Fibroblast of lung (primary cell): ENCODE data around the gene INTS1. TPM values are rescaled to one million over a fixed set of nuclear protein-coding genes. Genes with fewer than 3 reads are reported as not detected.

Source experiments
- DNase-seq, 2 donors: peaks; one replicate each; pipeline versions ENCODE4 v3.0.0 to v3.0.0-alpha.2; 2010; ENCODE audit warnings: low read depth in 2 of 2
- H2AFZ ChIP-seq: 2 replicates; pipeline ENCODE4 v1.5.1; 2012; ENCODE audit warnings: low read length, control low read depth, inconsistent platforms
- H3K27ac ChIP-seq: 2 replicates; pipeline ENCODE4 v1.5.1; 2011; ENCODE audit warnings: low read length, control low read depth; ENCODE audit not compliant: insufficient read depth
- H3K27me3 ChIP-seq: 2 replicates; pipeline ENCODE4 v1.5.1; 2011; ENCODE audit warnings: mild to moderate bottlenecking, low read length; ENCODE audit not compliant: control insufficient read depth, insufficient read depth
- H3K36me3 ChIP-seq: 2 replicates; pipeline ENCODE4 v1.5.1; 2011; ENCODE audit warnings: low read length; ENCODE audit not compliant: control insufficient read depth, insufficient read depth
- H3K4me1 ChIP-seq: 2 replicates; pipeline ENCODE4 v1.5.1; 2011; ENCODE audit warnings: low read length; ENCODE audit not compliant: control insufficient read depth, insufficient read depth; ENCODE audit errors: extremely low read depth
- H3K4me2 ChIP-seq: 2 replicates; pipeline ENCODE4 v1.5.1; 2011; ENCODE audit warnings: low read length, control low read depth; ENCODE audit not compliant: insufficient read depth; ENCODE audit errors: extremely low read depth
- H3K4me3 ChIP-seq, 4 experiments: fragments of 200-600 bp in 1 of 4; sonication (generic) in 1 of 4; replicated peaks in 1 of 4; 2 replicates each; pipeline ENCODE4 v1.5.1; 2011 to 2016; ENCODE audit warnings: low read length in 4 of 4, low read depth in 3 of 4, mild to moderate bottlenecking in 3 of 4, control low read depth in 2 of 4, inconsistent platforms in 1 of 4, mixed read lengths in 1 of 4; ENCODE audit not compliant: insufficient read depth in 1 of 4; ENCODE audit errors: control extremely low read depth in 1 of 4
- H3K79me2 ChIP-seq: 2 replicates; pipeline ENCODE4 v1.5.1; 2012; ENCODE audit warnings: mild to moderate bottlenecking, low read length, inconsistent platforms; ENCODE audit not compliant: control insufficient read depth, insufficient read depth
- H3K9ac ChIP-seq: 2 replicates; pipeline ENCODE4 v1.5.1; 2011; ENCODE audit warnings: mild to moderate bottlenecking, low read length, control low read depth; ENCODE audit not compliant: insufficient read depth
- H3K9me3 ChIP-seq: 2 replicates; pipeline ENCODE4 v1.5.1; 2012; ENCODE audit warnings: low read depth, low read length; ENCODE audit not compliant: control insufficient read depth, insufficient read depth
- H4K20me1 ChIP-seq: 2 replicates; pipeline ENCODE4 v1.5.1; 2011; ENCODE audit warnings: low read length; ENCODE audit not compliant: control insufficient read depth, insufficient read depth; ENCODE audit errors: extremely low read depth
- EZH2 ChIP-seq: IDR thresholded peaks from 2 replicates; pipeline ENCODE4 v1.5.1; 2012; ENCODE audit warnings: low read length, control low read depth, mild to moderate bottlenecking; ENCODE audit errors: missing control alignments
- polyA plus RNA-seq, 2 donors: library from polyadenylated mRNA; depleted of rRNA in 1 of 2; stranded (reverse) in 1 of 2; unstranded in 1 of 2; fragments of >200 nt; gene quantifications; 2 replicates each; pipeline ENCODE4 v1.2.1, GENCODE V29; 2011 to 2012; ENCODE audit warnings: missing spikeins in 1 of 2
- total RNA-seq: library from RNA; depleted of rRNA; stranded (reverse); fragments of >200 nt; gene quantifications from 2 replicates; pipeline ENCODE4 v1.2.1, GENCODE V29; 2014
- TF ChIP-seq, protein P1 (sequence below), 2 donors: IDR thresholded peaks in 1 of 2; conservative IDR thresholded peaks in 1 of 2; 1 replicate in 1 of 2; 2 replicates in 1 of 2; pipeline ENCODE4 v1.5.1; 2011 to 2012; ENCODE audit warnings: low read length in 2 of 2, control low read depth in 1 of 2, inconsistent platforms in 1 of 2, low read depth in 1 of 2, mild to moderate bottlenecking in 1 of 2

INTS1 gene
- total and polyA plus RNA-seq, 2 donors (not counting 1 experiment from before 2014, with no cell fraction given), result 7.1 to 35.5 TPM

DNA sequence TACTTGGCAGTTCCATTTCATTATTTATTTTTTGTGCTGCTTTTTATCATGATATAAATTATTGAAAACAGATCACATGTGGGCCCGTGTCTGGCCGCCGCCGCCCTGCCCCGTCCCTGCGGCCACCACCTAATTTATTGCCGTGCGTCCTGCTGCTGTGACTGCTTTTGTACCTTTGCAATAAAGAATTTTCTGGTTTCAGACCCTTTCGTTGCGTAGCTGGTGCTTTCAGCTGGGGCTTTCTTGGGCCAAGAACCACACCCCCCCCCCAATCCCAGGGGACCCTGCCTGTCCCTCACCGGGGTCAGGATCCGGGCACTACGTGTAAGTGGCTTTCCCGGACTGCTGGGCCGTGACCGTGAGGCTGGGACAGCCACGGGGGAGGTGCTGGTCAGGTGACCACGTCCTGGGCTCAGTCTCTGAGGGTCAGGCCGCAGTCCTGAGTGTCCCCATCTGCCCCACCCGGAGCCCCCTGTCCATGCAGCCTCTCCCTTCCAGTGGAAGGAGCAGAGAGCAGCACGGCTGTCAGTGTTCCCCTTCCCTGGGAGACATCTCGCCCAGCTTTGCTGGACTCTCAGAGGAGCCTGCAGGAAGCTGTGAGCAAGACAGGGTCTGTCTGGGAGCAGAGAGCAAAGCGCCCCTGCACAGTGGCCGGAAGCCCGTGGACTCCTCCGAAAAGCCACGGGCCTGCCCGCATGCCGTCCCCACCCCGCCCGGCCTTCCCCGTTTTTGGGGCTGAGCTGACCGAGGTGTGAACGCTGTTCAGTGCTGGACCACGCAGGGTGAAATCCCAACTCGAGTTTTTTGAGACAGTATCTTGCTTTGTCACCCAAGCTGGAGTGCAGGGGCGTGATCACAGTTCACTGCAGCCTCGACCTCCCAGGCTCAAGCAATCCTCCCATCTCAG is 38.9 kb upstream of the INTS1 start:
- Histone ChIP-seq H4K20me1 (no peaks in the 10 kb centered on the region), H3K4me3 (no peak overlapping the region), H3K36me3 (peaks cover 23% of the 10 kb centered on the region), H3K79me2 (peaks cover 17% of the 10 kb centered on the region), H3K4me2 (no peak overlapping the region), H3K4me1 (peaks cover 7% of the 10 kb centered on the region), H3K27me3 (no peaks in the 10 kb centered on the region), H3K27ac (no peak overlapping the region), H2AFZ (no peak overlapping the region), H3K9me3 (no peaks in the 10 kb centered on the region), H3K9ac (no peak overlapping the region)
- no peak for TF ChIP-seq EZH2
- TF ChIP-seq, protein P1, sequence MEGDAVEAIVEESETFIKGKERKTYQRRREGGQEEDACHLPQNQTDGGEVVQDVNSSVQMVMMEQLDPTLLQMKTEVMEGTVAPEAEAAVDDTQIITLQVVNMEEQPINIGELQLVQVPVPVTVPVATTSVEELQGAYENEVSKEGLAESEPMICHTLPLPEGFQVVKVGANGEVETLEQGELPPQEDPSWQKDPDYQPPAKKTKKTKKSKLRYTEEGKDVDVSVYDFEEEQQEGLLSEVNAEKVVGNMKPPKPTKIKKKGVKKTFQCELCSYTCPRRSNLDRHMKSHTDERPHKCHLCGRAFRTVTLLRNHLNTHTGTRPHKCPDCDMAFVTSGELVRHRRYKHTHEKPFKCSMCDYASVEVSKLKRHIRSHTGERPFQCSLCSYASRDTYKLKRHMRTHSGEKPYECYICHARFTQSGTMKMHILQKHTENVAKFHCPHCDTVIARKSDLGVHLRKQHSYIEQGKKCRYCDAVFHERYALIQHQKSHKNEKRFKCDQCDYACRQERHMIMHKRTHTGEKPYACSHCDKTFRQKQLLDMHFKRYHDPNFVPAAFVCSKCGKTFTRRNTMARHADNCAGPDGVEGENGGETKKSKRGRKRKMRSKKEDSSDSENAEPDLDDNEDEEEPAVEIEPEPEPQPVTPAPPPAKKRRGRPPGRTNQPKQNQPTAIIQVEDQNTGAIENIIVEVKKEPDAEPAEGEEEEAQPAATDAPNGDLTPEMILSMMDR (conservative IDR thresholded peaks at IDR 0.05 in 1 of 2, IDR thresholded peaks at IDR 0.05 in 1 of 2; ENCODE audit: low read depth in 1 of 2, low read length in 2 of 2), result no peak
- DNase-seq, result no peak

DNA sequence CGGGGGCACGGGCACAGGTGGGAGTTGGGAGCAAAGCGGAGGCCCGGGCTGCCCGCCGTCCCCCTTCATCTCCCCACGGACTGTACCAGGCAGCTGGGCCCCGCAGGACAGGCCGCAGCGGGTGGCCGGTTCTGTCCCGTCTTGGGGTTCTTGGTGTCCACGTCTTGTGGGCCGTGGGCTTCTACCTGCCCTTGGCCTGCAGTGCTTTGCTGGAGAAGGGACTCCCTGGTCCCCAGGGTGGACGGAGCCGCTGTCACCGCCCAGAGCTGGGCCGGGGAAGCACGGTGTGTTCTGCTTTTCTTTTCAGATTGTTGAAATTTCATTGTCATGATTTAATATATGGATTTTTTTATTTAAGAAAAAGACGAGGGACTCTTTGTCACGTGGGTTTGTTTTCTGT is 38.1 kb upstream of the INTS1 start:
- peaks cover 10% of the 10 kb centered on the region for H3K4me1 ChIP-seq
- no peaks in the 10 kb centered on the region for H3K9me3 ChIP-seq
- no peak overlapping the region for H3K4me3 ChIP-seq
- peaks cover 23% of the 10 kb centered on the region for H3K36me3 ChIP-seq
- H3K79me2 ChIP-seq, result peaks cover 19% of the 10 kb centered on the region
- no peak for DNase-seq
- H3K9ac ChIP-seq, result no peak overlapping the region
- H3K27ac ChIP-seq, result no peak overlapping the region
- TF ChIP-seq, protein P1 (conservative IDR thresholded peaks at IDR 0.05 in 1 of 2, IDR thresholded peaks at IDR 0.05 in 1 of 2; ENCODE audit: low read depth in 1 of 2, low read length in 2 of 2), result no peak
- no peak for TF ChIP-seq EZH2
- H2AFZ ChIP-seq, result no peak overlapping the region
- no peaks in the 10 kb centered on the region for H4K20me1 ChIP-seq
- no peaks in the 10 kb centered on the region for H3K27me3 ChIP-seq
- no peak overlapping the region for H3K4me2 ChIP-seq

- H3K4me3 ChIP-seq, result no peak overlapping the region
- DNase-seq, result no peak
- no peak overlapping the region for H3K27ac ChIP-seq
- H2AFZ ChIP-seq, result no peak overlapping the region
- H4K20me1 ChIP-seq, result no peaks in the 10 kb centered on the region
- peaks cover 20% of the 10 kb centered on the region for H3K79me2 ChIP-seq
- no peak overlapping the region for H3K9ac ChIP-seq
- TF ChIP-seq, protein P1 (conservative IDR thresholded peaks at IDR 0.05 in 1 of 2, IDR thresholded peaks at IDR 0.05 in 1 of 2; ENCODE audit: low read depth in 1 of 2, low read length in 2 of 2), result no peak
- no peak for TF ChIP-seq EZH2
- H3K27me3 ChIP-seq, result no peaks in the 10 kb centered on the region
- H3K36me3 ChIP-seq, result peaks cover 23% of the 10 kb centered on the region
- H3K4me1 ChIP-seq, result peaks cover 13% of the 10 kb centered on the region
- no peak overlapping the region for H3K4me2 ChIP-seq
- H3K9me3 ChIP-seq, result no peaks in the 10 kb centered on the region
Observed at GRCh38 chr7:1541431-1542162, 37.4 kb upstream of the INTS1 start.
